ENCODE measurements around the gene KIAA1217.

KIAA1217 gene

DNA sequence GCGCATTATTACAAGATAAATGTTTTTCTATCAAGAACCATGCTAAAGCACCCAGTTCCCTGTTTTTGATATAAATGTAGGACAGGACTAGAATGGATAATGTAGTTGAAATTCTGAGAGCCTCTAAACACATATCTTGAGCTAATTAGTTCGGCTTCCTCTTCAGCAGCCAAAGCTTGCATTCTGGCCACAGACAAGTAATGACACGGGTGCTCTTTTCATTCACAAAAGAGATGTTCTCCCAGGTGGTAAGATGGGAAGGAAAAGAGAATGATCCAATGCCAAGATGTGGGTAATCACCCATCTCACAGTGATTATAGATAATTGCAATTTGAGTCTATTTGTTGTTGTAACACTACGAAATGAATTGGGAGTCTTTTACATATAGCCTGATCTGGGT is 246.5 kb downstream of the KIAA1217 start:
- in situ Hi-C loops (cut with MboI; ENCODE audit: low sequenced_read_pairs) = no loop called here

DNA sequence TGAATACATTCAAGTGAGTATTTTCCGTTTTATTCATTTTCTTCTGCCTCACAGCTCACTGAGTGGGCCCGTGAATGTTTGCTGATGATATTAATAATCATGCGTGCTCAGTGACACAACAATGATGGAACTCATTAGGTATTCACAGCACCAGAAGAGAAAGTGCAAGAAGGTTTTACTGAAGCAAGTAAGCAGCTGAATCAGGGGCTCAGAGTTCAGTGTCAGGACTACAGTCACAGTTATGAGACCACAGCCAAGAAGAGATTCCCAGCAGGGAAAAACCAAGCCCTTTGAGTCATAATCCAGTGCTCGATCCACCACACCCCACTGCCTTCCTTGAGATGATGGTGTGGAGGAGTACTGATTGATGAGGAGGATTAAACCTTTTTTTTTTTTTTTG is 247.4 kb downstream of the KIAA1217 start:
- in situ Hi-C loops (cut with MboI; ENCODE audit: low sequenced_read_pairs) = no loop called here

DNA sequence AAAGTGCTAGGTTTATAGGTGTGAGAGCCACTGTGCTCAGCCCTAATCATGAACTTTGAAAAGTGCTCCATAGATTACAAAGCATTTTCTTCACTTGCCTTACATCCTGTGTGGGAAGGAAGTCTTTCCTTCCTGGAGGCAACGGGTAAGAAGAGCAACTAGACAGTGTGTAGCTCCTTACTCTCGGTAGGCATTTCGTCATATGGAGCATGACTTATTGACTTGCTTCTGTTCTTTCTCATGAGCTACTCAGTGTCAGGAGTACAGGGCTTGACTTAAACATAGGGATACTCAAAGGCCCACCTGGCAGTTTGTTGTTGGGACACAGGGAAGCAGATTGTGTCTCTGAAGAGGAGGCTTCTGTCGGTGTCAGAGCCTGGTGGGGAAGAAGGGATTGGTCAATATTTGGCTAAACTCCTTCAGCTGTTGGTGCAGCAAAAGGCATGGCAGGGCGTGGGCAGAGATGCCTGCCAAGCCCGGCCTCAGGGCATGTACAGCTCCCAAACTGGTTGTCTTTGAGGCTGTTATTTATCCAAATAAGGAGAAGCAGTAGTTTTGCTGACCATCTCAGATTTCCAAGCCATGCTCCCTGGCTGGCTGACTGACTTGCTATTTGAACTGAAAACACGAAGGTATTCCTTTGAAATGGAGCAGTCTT is 248.9 kb downstream of the KIAA1217 start:
- in situ Hi-C loops (cut with MboI; ENCODE audit: low sequenced_read_pairs) = no loop called here

DNA sequence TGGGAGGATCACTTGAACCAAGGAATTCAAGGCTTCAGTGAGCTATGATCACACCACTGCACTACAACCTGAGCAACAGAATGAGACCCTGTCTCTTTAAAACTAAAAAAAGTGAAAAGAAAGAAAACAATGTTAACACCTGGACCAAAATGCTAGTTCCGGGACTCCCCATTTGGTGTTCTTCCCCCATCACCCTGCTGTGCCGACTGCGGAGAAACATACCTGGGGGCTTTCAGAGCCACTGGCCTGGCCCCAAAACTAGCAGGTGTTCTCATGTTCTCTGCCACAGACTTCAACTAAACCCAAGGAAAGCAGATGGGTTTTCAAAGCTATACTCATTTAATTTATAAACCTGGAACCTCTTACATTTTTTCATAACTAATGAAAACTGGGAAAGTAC is 250.9 kb downstream of the KIAA1217 start:
- in situ Hi-C loops (cut with MboI; ENCODE audit: low sequenced_read_pairs) = no loop called here

DNA sequence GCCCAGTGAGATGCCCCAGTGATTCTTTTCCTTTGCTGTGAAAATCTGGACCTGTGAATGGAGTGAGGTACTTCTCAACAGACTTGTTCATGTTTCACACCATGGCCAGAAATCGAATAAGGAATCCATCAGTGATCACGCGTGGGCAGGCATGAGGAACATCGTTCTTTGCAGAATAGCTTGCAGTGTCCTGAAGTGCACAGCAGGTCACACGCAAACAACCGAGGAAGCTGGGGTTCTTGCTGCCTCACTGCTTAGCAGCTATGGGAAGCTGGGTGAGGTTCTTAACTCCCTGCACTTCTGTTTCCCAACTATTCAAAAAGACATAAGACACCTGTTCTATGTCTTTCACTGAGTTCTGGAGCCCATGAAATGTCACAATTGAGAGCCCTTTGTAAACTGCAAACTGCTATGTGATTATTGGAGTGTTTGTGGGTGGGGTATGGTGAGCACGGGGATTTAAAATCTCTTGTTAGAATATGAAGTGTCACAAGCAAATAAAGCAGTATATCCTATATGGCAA is 253.4 kb downstream of the KIAA1217 start:
- in situ Hi-C loops (cut with MboI; ENCODE audit: low sequenced_read_pairs) = no loop called here

DNA sequence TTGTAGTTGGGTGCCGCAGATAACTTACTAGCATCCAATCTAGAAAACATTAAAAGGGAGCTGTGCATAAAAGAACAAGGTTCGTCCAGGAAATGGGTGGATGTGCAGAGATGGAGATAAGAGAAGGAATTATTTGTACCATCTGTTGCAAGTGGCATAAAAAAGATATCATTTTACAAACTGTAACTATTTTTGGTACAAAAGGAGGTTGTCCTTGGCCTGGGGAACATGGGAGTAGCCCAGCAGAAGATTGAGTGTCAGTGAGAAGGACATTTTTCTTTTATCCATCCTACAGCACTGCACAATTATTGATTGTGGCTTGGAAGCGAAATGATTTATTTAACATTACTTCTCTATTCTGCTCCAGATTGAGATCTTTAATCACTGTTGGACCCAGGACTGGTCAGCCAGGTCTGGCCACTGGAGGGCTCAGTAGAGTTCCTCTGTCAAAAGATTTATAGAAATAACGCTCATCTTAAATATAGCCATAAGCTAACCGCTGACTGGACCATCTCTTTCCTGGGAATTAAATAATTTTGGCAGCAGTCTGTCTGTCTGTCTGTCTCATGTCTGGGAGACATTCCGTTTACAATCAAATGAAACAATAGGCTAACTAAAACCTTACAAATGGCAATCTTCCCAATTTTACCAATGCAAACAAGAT is 254.1 kb downstream of the KIAA1217 start:
- in situ Hi-C loops (cut with MboI; ENCODE audit: low sequenced_read_pairs) = no loop called here

DNA sequence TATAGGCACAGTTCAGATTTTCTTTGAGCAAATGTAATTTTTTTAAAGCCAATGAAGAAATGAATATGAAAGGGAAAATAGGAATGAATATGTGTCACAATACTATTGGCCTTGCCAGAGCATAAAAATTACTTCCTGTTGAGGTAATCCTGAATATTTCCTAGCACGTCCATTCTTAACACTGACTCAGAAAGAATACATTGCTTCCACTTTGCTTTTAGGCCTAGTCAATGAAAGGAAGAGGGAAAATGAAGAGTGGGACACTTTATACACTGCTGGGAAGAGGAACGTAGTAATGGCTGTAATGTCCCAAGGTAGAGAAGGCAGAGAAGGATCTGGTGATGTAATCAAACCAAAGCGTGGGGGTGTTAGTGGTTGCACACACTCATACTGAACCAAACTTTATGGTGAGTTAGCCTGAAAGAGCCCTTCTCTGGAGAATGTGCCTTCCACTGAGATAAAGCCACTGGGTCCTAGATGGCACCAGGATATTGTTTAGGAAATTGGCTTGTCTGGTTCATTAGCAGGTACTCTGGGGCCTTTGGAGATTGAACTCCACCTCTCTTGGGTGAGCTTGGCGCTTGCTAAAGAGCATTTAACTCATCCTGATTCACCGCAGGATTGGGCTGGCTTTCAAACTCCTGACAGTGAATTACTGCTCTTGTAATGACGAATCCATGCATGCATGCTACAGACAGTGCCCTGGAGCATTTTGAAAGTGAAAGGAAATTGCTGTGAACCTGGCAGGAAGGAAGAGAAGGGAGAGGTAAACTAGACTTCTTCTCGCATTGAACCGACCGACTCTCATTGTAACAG is 254.9 kb downstream of the KIAA1217 start:
- in situ Hi-C loops (cut with MboI; ENCODE audit: low sequenced_read_pairs) = no loop called here

DNA sequence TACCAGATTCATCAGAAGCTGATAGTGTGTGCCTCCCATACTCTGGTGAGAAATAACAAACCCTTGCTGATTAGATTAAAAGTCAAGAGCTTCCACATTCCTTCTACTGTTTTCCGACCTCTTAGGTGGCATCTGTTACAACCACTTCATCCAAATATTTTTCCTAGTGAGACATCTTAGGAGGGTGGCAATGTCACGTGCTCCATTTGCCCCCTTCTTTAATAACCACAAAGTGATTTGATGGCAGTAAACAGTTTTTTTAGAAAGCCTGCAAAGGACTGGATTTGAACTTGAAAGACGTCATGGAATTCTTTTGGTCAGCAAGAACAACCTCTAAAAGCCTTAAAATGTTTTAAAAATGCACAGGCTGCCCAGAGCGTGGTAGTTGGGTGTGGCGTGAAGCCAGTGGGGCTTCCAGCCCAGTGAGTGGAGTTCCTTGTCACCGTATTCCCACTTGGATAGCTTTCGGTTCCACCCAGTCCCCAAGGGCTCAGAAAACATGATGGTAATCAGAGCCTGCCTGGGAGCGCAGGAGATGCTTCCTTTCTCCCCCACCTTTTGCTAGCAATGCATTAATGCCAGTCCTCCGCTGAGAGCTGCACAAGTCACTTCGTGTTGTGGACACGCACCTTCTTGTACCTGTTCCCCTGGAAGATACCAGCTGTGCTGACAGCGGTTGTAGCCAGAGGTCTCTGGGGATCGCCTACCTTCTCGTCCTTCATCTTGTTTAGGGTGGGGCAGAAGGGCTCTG is 256.4 kb downstream of the KIAA1217 start:
- in situ Hi-C loops (cut with MboI; ENCODE audit: low sequenced_read_pairs) = no loop called here

DNA sequence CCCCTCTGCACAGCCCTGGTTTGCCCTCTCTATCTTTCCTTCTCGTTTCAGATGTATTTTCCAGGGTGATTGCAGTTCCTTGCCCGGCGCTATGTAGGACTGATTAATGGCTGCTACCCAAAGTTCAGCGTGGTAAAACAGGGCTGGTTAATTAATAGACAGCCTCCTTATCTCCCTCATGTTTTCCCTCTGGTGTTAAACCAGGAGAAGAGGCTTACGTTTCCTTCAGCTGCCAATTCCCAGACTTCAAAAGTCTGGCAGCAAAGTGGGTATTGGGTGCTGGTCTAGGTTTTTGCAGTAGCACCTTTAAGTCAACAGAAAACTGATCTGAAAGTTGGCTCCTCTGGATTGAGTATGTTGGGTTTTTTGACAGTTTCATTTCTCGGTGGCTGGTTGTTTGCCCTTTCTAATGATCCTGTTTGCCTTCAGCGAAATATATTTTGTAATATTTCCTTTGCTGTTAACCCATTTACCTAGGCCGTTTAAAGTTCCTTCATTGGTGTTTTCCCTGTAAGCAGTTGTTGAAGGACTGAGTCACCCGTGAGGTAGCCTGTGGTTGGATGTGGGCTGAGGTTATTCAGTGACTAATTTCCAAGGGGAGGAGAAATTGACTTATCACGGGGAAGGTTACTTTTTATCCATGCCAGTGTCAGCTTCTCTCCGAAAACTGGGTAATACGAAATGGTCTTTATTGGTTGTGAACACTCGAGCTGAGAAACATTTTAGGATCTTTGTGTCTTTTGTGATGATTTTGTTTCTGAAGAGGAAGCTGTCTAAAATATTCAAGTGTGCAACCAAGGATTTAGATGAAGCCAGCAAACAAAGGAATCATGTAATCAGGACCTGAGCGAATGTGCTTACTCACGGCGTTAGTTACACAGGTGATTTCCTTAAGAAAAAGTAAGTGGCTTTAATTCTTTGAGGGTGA is 257.2 kb downstream of the KIAA1217 start:
- in situ Hi-C loops (cut with MboI; ENCODE audit: low sequenced_read_pairs) = no loop called here

DNA sequence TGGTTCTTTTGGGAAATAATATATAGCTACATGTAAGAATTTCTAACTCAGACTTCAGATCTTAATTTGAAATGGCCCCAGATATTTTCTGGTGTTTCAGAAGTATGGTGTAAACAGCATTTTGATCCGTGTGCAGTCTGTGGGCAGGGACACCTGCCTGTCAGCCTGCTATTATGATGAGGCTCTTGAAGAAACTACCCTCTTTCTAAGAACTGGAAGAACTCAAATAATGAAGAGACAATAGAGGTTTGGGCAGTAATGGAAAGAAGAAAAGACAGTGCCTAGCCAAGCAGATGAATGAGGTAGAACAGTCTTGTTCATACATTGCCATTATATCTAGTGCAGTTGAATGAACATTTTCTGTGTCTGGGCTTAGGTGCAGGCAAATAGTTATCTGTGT is 258.2 kb downstream of the KIAA1217 start:
- in situ Hi-C loops (cut with MboI; ENCODE audit: low sequenced_read_pairs) = no loop called here

DNA sequence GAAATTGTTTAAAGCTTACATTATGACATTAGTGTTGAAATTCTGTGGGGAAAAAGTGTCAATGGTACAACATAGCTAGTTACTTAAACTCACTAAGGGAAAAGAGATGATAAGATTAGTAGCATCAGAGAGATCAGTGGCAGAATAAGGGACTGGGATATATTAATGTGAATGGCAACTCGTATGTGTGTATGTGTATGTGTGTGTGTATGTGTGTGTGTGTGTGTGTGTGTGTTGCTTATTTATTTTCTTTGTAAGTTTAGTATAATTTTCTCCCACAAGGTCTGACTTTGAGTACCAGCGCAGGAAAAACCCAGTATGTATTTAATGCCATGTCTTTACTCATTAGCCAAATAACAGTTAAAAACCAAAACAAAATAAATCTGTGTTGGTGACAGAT is 258.7 kb downstream of the KIAA1217 start:
- in situ Hi-C loops (cut with MboI; ENCODE audit: low sequenced_read_pairs) = no loop called here

DNA sequence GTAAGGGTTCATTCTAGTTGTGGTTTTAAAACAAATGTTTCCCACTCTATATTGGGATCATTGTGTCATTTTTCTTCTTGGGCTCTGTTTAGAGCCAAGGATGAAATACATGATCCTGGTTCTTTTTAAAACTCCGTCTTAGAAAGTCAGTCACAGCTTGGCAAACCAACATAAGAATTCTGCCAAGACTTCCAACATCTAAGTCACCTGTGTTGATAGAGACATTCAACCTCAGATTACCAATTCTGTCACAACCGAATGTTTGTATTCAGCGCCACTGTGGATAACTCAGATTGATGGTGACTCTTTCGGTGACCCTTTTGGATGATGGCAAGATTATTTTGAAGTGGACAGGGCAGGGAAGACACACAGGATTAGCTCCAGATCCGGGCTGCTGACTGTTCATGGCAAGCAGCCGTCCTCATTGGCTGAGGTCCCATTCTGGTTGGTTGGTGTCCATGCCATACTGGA is 259.4 kb downstream of the KIAA1217 start:
- in situ Hi-C loops (cut with MboI; ENCODE audit: low sequenced_read_pairs) = no loop called here

DNA sequence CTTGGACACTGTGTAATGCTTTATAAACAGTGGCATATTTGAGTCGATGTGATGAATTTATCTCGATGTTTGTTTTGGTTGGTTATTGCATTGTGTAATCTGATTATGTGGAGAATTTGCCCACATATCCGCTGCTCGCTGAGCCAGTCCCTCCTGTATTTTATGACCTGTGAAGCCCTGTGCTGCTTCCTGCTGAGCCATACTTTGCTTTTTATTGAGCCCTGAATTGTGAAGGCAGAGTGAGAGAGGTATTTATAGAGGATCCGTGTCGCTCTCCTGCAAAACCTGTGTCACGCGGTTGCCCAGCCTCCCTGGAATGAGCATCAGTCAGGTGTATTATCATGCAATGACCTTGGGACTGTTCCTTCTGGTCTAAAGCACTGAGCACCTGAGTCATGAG is 261.1 kb downstream of the KIAA1217 start:
- in situ Hi-C loops (cut with MboI; ENCODE audit: low sequenced_read_pairs) = no loop called here

DNA sequence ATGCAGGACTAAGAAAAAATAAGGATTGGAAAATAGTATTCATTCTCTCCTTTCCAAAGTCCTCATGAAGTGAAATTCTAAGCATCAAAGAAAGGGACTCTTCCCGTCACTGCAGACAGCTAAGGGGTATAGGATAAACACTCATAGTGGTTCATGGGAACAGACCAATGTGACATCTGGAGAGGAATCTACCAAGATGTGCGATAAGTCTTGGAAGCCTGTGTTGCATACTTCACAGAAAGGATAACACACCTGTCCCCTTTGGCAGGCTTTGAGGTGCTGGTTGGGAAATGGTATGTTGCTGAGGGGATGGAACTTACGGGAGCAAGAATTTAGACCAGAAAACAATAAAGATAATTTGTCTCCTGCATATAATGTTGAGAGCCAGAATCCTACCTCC is 266.7 kb downstream of the KIAA1217 start:
- in situ Hi-C loops (cut with MboI; ENCODE audit: low sequenced_read_pairs) = no loop called here

DNA sequence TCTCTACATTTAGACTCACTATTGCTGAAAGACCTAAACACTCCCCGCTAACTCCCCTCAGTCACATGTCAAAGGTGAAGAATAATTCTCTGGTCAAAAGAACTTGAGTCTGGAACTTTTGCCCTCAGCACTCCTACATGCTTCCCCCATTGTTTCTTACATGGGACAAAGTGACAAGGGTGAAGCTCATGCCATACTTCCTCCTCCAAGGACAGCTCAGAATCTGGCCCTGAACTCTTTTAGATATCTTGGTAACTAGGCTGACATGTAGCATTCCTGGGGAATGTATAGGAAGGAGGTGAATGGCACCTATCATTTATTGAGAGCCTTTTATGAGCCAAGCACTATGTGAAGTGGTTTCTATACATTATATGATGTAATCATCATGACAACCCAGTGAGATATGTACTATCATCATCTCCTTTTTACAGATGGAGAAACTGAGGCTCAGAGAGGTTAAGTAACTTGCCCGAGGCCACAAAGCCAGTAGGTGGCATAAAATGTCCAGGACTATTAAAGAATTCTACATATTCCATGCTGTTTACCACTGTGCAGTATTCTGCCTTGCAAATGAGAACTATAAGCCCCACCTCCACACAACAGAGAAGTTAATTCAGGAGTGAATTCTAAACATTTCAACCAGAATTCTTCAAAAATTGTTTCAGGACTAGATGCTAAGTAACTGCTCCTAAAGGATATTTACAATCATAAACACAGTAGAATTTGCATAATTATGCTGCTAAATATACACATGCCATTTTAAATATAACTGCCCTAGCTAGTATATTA is 268.2 kb downstream of the KIAA1217 start:
- in situ Hi-C loops (cut with MboI; ENCODE audit: low sequenced_read_pairs) = no loop called here

DNA sequence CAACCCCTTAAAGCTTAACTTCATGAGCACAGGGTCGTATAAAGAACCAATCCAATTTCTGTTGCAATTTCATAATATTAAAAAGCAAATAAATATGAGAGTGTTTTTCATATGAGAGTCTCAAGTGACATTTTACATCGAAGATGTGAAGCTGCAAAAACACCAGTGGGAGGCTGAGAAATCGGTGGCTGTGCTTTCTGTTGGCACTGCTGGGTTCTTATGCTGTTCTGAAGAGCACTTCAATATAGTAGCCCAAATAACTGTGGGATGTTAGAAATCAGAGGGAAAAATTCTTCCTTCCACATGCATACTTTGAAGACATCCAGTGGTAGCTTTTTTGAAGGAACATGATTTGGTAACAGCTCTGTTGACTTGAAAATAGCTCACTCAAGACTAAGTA is 269.0 kb downstream of the KIAA1217 start:
- in situ Hi-C loops (cut with MboI; ENCODE audit: low sequenced_read_pairs) = no loop called here

DNA sequence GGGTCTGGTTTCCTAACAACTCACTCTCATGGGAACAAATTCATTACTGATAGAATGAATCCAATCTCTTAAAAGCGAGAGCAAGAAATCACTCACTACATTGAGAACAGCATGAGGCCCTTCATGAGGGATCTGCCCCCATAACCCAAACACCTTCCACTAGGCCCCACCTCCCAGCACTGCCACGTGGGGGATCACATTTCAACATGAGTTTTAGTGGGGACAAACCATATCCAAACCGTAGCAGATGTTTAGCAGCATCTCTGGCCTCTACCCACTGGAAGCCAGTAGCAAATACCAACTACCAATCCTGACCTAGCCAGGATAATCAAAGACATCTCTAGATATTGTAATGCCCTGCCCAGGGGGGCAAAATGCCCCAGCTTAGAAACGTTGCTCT is 270.9 kb downstream of the KIAA1217 start:
- in situ Hi-C loops (cut with MboI; ENCODE audit: low sequenced_read_pairs) = no loop called here

DNA sequence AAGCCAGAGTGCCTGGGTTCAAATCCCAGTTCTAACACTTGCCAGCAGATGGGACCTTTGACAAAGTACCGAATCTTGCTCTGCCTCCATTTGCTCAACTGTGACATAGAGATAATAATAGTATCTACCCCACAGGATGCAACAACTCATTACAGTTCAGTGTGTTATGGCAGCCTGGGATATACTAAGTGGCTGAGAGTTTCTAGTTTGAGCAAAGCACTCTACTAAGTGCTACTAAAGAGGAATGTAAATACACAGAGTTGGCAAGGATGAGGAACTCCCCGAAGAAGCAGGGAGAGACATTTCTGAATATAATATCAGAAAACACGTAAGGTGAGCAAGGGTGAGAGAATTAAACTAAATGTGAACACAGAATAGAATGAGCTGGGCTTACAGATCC is 271.5 kb downstream of the KIAA1217 start:
- in situ Hi-C loops (cut with MboI; ENCODE audit: low sequenced_read_pairs) = no loop called here

DNA sequence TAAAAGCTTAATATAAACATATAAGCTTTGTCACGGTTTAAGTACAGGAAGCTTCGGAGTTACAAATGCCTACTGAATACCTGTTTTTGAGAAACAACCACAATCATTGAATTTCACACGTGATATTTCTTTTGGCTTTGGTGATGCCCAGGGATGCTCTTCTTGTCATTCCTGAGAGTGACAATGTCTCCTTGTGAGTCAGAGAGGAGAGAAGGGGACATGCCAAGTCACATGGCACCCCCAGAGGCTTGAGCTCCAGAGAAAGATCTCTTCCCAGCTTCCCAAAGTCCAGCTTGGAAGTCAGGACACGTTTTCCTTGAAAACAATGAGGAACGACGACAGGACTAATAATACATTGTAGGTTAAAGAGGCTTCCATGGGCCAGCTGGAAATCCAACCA is 272.3 kb downstream of the KIAA1217 start:
- in situ Hi-C loops (cut with MboI; ENCODE audit: low sequenced_read_pairs) = no loop called here

All from HL-60/S4 treated with retinoic acid at 250 ng/mL for 4 days and 3 days (cell line).